ENCODE measurements around the gene MTHFS. TPM values are rescaled to one million over a fixed set of nuclear protein-coding genes. Genes with fewer than 3 reads are reported as not detected.

MTHFS gene
- total RNA-seq, 1 experiment from 2014 or later, result 27.1 TPM

DNA sequence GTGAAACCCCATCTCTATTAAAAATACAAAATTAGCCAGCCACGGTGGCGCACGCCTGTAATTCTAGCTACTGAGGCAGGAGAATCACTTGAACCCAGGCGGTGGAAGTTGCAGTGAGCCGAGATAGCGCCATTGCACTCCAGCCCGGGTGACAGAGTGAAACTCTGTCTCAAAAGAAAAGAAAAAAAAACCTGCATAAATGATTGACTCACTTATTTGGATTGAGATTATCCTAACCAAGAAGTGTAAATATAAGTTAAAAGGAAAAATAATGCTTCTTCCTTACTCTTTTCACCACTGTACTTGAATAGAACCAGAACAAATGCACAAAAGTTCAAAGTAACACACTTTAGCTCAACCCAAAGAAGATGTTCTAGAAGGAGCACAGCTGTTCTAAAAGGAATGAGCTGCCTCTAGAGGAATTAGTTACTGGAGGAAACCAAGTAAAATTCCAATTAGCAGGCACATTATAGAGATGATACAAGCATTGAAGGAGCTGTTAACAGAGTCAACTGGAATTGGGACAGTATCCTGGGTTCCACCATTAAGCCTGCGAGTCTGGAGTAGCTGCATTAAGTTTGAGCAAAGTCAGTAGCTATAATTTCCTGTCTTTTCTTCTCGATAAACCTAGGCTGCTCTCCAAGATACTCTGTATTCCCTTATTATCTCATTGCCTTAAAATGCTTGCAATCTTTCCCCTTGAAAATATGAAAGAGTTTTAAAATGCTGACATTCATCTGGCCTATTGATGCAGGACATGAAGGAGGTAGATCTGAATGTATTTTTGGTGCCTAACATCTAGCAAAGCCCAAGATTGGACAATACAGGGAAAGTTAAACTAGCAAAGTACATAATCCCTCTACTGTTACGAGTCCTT lies 9.5 kb downstream of the MTHFS start:
- Histone ChIP-seq H3K27ac (no peak overlapping the region), H3K9me3 (ENCODE audit: insufficient read depth, low read depth) (no peaks in the 10 kb centered on the region), H3K4me3 (no peak overlapping the region), H2AFZ (no peak overlapping the region), H4K20me1 (ENCODE audit: insufficient read depth) (no peaks in the 10 kb centered on the region), H3K4me2 (no peak overlapping the region), H3F3A (ENCODE audit: insufficient read depth, low read depth) (no peaks in the 10 kb centered on the region), H3K9me2 (ENCODE audit: insufficient read depth) (no peaks in the 10 kb centered on the region), H3K27me3 (ENCODE audit: insufficient read depth, low read depth) (no peaks in the 10 kb centered on the region), H3K4me1 (replicated peaks; ENCODE audit: insufficient read depth) (no peaks in the 10 kb centered on the region), H3K79me2 (ENCODE audit: low read depth) (peaks cover 13% of the 10 kb centered on the region; the same call in 1 of the 2 replicates), H3K36me3 (ENCODE audit: low read depth) (peaks cover 31% of the 10 kb centered on the region; the same call in 1 of the 2 replicates)
- no TSS peak for BruUV-seq (replicated peaks)
- CTCF ChIA-PET, result no interaction called here
- intact Hi-C loops (cut with micrococcal nuclease; ENCODE audit: unreplicated experiment), result no loop called here
- no peak for DNase-seq
- POLR2A ChIA-PET (ENCODE audit: unreplicated experiment), result no interaction called here
- TF ChIP-seq, protein P1, sequence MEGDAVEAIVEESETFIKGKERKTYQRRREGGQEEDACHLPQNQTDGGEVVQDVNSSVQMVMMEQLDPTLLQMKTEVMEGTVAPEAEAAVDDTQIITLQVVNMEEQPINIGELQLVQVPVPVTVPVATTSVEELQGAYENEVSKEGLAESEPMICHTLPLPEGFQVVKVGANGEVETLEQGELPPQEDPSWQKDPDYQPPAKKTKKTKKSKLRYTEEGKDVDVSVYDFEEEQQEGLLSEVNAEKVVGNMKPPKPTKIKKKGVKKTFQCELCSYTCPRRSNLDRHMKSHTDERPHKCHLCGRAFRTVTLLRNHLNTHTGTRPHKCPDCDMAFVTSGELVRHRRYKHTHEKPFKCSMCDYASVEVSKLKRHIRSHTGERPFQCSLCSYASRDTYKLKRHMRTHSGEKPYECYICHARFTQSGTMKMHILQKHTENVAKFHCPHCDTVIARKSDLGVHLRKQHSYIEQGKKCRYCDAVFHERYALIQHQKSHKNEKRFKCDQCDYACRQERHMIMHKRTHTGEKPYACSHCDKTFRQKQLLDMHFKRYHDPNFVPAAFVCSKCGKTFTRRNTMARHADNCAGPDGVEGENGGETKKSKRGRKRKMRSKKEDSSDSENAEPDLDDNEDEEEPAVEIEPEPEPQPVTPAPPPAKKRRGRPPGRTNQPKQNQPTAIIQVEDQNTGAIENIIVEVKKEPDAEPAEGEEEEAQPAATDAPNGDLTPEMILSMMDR (conservative IDR thresholded peaks at IDR 0.05), result no peak
- no peak for TF ChIP-seq EZH2 (IDR thresholded peaks at IDR 0.05; ENCODE audit: low read depth)

DNA sequence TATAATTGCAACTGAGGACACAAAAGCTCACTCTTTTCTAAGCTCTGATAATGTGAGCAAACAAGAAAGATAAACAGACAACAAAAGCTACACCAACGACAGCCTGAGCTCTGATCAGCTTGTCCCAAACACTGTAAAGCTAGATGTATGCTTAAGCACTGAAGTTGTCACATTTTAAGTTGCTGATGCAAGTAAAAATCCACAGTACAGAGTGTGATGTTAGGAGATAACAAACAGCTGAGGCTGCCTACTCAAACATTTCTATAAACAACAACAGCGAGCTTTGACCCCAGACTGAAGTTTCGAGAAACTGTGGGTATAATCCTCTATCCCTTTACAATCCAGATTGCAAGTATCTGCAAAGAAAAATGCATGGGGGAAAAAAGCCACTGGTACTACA lies 10.7 kb downstream of the MTHFS start:
- POLR2A ChIA-PET (ENCODE audit: unreplicated experiment), result interaction anchor here (0.5 to 0.6 kb wide), 2 partner anchors 185 to 191 kb away, joined by 3 to 4 read pairs; no protein-coding TSS in a partner anchor
- intact Hi-C loops (cut with micrococcal nuclease; ENCODE audit: unreplicated experiment), result no loop called here
- no peak overlapping the region for H3K4me2 ChIP-seq
- H3K9me2 ChIP-seq (ENCODE audit: insufficient read depth), result no peaks in the 10 kb centered on the region
- H2AFZ ChIP-seq, result no peak overlapping the region
- H3K9me3 ChIP-seq (ENCODE audit: insufficient read depth, low read depth), result no peaks in the 10 kb centered on the region
- H3F3A ChIP-seq (ENCODE audit: insufficient read depth, low read depth), result no peaks in the 10 kb centered on the region
- no peaks in the 10 kb centered on the region for H4K20me1 ChIP-seq (ENCODE audit: insufficient read depth)
- peaks cover 5% of the 10 kb centered on the region; the same call in 1 of the 2 replicates for H3K79me2 ChIP-seq (ENCODE audit: low read depth)
- peaks cover 31% of the 10 kb centered on the region; the same call in 1 of the 2 replicates for H3K36me3 ChIP-seq (ENCODE audit: low read depth)
- no peak overlapping the region for H3K27ac ChIP-seq
- TF ChIP-seq EZH2 (IDR thresholded peaks at IDR 0.05; ENCODE audit: low read depth), result no peak
- TF ChIP-seq, protein P1 (conservative IDR thresholded peaks at IDR 0.05), result no peak
- H3K4me3 ChIP-seq, result no peak overlapping the region
- no TSS peak for BruUV-seq (replicated peaks)
- CTCF ChIA-PET, result no interaction called here
- no peak for DNase-seq
- no peaks in the 10 kb centered on the region for H3K27me3 ChIP-seq (ENCODE audit: insufficient read depth, low read depth)
- H3K4me1 ChIP-seq (replicated peaks; ENCODE audit: insufficient read depth), result no peaks in the 10 kb centered on the region

DNA sequence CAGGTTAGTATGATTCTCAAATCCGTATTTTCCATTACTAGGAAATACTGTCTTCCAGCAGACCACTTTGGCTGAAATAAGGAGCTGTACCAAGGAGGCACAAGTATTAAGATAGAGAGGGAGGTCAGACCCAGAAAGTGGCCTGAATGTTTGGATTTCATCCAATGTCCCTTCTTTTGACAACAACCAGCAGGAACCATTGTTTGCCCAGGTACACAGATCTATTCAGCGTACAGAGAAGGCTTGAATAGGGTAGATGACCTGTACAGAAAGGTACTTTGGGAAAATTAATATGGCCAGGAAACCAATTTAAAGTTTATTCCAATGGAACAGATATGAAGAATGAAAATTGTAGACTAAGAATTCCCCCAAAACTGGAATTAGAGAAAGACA lies 12.6 kb downstream of the MTHFS start:
- Histone ChIP-seq H3K27me3 (ENCODE audit: insufficient read depth, low read depth) (no peaks in the 10 kb centered on the region), H3K9me2 (ENCODE audit: insufficient read depth) (no peaks in the 10 kb centered on the region), H3K79me2 (ENCODE audit: low read depth) (no peaks in the 10 kb centered on the region), H3K4me1 (replicated peaks; ENCODE audit: insufficient read depth) (no peaks in the 10 kb centered on the region), H3K27ac (no peak overlapping the region), H3F3A (ENCODE audit: insufficient read depth, low read depth) (no peaks in the 10 kb centered on the region), H3K36me3 (ENCODE audit: low read depth) (peaks cover 47% of the 10 kb centered on the region; the same call in 1 of the 2 replicates), H4K20me1 (ENCODE audit: insufficient read depth) (no peaks in the 10 kb centered on the region), H2AFZ (no peak overlapping the region), H3K9me3 (ENCODE audit: insufficient read depth, low read depth) (no peaks in the 10 kb centered on the region), H3K4me2 (no peak overlapping the region), H3K4me3 (no peak overlapping the region)
- BruUV-seq (replicated peaks), result no TSS peak
- POLR2A ChIA-PET (ENCODE audit: unreplicated experiment), result no interaction called here
- intact Hi-C loops (cut with micrococcal nuclease; ENCODE audit: unreplicated experiment), result no loop called here
- TF ChIP-seq, protein P1 (conservative IDR thresholded peaks at IDR 0.05), result no peak
- no peak for TF ChIP-seq EZH2 (IDR thresholded peaks at IDR 0.05; ENCODE audit: low read depth)
- CTCF ChIA-PET, result no interaction called here
- no peak for DNase-seq

Measured in PC-9 (cell line).